Measurements from ENCODE around the gene ARL4D.
A peak's percentile ranks its signal among the peaks of the same experiment; 100 is the strongest.
"Not testable (repeated sequence)": the region's sequence is repeated elsewhere in the genome, so short reads cannot be mapped to it uniquely, and the experiment has no call there.

The ARL4D gene

GRCh38 chr17:43399839-43400328, 1.1 kb downstream of the ARL4D start:
- no peak for DNase-seq

DNA sequence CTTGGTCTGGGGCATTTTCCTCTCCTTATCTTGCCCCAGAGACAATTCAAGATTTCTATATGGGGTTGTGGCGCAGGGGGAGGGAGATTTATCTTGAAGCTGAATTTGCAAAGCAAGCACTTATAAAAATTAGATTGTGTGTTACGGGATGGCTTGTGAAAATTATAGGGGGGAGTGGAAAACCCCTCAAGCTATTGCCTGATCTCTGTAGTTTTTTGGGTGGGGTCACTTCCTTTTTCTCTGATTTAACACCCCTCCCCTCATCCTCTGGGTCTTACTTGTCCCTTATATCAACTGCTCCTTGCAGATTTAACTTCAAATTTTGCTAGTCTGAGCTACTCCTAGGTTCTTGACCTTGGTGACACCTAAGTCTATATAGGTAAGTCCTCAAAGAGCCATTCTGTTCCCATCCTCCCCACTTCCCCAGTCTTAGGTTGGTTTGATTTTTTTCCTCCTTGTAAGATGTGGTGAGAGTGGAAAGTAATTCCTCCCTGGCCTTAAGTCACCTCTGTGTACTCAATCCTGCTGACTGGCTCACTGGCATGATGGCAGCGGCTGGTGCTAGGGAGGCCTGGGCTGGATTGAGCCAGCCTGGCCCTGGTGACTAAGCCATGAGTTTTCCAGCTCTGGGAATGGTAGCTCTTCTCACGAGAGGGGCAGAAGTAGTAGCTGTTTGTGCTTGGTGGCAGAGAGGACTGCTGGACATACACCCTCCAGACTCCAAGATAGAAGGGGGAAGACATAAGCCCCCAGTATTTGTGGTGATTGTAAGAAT, 2.3 kb downstream of the ARL4D start:
- DNase-seq: no peak

DNA sequence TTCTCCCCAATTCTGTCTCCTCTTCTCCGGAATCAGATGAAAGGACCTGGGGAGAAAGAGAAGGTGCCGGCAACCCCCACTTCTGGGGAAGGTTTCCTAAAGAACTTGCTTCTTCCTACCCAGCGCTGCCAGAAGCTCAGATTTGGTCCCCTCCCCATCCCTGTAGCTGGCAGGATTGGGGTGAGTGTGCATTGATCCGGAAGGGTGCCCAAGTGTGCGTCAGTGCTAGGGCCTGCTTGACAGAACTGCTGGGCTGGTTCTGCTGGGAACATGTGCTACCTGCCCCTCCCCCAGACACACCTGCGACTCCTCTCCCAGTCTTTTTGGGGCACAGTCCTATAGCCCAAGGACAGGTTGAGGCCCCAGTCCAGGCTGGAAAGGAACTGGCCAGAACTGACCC, 3.3 kb downstream of the ARL4D start:
- no peak for DNase-seq

- no peak for DNase-seq
These were observed 3.8 kb downstream of the ARL4D start for GRCh38 chr17:43402567-43402966.

DNA sequence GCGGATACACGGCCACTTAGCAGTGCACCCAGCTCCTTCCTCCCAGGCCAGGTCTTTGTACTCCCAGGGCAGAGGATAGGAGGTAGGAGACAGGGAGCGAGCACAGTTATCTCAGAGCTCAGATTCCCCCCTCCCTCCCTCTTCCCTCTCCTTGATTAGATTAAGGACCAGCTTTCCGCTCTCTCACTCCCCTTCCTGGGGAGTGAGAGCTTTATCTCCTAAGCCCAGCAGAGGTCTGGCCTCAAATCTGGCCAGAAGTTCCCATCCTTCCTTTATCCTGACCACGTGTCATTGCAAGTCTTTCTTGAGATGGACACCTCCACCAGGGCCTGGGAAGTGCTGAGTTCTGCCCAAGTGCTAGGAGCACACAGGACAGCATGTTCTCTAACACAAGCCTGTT, 5.1 kb downstream of the ARL4D start:
- DNase-seq: no peak

- no peak for DNase-seq
These were observed 7.1 kb downstream of the ARL4D start for GRCh38 chr17:43405861-43406260.

- no peak for DNase-seq
These were observed 8.2 kb downstream of the ARL4D start for GRCh38 chr17:43406676-43407645.

DNA sequence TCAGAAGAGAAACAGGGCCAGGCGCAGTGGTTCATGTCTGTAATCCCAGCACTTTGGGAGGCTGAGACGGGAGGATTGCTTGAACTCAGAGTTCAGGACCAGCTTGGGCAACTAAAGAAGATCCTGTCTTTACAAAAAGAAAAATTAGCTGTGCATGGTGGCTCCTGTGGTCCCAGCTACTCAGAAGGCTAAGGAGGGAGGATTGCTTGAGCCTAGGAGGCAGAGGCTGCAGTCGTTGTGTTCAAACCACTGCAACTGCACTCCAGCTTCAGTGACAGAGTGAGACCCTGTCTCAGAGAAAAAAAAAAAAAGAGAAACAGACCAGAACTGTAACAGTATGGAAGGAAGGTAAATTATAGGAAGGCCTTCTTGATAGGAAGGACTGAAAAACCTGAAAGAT, 10.3 kb downstream of the ARL4D start:
- no peak for DNase-seq

GRCh38 chr17:43410557-43411368, 12.0 kb downstream of the ARL4D start:
- no peak for DNase-seq

DNA sequence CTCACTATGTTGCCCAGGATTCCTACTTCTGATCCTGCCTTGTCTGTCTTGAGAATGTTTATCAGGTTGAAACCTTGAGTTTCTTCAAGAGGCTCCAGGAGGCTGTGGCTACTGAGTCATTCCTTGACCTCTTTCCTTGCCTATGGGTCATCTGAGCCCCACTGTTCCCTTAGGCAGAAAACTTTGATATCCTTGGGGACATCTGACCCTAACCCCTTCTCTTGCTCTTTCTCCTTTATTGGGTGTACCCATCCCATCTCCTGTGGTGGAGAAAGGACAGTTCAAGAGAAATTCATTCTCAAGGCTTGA, 12.5 kb downstream of the ARL4D start:
- no peak for DNase-seq

DNA sequence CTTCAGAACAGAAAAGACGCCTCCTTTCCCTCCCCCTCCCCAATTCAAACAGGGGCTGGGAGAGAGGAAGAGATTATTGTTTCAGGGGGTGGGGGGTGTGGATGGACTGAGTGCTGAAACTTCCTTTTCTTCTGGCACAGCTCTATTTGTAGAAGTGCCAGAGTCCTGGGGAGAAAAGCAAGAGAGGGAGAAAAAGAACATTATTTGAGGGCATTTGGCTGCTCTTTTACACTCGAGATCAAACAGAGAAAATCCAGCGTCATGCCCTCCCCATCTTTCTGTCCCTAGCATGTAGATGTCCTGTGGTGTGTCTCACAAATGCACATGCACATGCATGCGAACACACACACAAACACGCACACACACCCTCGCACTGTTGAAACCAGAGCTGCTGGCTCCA, 13.0 kb downstream of the ARL4D start:
- no peak for DNase-seq

DNA sequence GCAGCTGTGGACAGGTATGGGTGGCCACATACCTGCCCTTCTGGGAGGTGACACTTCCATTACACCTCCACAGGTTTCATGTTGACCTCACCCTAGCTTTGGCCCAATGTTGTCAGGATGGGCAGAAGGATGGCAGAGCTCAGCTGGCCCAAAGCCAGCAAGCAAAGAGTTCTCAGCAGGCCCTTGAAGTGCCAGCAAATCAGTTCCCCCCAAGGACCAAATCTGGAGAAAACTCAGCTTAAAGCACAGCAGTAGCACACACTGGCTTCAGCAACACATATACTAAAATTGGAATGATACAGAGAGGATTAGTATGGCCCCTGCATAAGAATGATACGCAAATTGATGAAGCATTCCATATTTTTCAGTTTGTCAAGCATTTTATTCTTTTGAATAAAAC, 13.4 kb downstream of the ARL4D start:
- no peak for DNase-seq

DNA sequence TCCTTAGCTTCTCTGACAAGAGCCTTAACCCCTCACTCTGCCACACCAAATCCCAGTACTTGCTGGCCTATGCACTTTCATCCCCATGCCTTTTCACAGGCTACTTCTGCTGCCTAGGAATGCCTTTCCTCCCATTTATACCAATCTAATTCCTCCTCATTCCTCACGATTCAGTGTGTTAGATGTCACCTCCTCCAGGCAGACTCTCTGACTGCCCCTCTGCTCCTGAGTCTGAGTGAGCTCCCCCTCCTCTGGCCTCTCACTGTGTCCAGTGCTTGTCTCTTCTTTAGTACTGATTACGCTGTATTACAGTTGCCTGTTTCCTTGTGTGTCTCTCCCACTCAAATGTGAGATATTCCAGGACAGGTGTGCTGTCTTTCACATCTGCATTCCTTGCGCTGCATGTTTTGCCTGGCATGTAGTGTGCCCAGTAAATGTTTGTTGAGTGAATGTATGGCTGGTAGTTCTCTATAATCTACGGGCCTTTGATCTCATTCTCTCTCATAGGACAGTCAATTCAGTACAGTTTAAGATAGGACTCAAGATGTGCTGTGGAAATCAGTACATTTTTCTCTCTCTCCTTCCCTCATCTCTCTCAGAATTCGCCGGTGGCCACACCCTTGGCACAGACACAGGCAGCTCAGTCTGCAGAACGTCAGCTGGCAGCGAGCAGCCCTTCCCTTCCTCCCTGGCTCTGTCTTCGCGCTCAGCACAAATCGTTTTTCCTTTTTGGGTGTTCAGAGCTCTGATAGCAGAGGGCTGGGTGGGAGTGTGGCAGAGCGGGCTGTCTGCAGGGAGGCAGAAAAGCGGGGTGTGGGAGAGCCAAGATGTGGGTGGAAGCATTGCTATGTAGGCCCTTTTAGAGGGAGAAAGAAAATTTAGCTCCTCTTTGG, 18.5 kb downstream of the ARL4D start:
- peak; percentile 28 for DNase-seq

DNA sequence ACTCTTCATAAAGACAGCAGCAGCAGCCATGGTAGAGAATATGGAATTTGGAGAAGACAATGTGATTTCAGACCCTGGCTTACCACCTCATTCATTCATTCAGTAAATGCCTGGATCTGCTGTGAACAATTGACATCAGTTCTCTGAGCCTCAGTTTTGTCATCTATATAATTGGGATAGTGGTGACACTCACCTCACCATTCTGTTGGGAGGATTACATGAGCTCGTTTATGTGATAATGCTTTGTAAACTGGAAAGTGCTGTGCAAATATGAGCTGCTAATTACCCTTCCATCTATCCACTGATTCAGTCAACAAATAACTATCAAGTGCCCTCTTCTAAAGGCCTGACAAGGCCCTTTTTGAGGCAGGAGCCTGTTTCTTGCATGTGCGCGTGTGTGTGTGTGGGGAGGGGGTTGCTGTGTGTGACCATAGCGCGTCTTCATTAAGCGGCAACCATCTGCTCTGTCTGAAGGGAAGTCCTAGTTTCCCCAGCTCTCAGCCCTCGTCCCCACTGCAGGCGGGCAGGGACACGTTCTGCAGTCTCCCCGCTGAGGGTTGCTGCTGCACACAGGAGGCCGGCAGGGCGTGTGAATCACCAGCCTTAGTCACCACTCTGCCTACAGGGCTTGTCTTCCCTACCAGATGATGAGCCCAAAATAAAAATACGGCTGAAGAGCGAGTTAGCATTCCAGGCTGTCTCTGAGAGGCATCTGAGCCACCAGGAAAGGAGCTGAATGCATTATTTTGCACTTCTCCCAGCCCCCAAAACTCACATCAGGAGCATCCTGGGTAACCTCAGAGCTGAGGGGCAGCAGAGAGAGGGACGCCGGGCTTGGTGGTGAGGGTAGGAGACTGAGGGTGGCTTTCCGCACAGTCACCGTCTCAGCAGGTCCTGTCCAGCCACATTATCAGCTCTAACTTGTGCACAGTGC, 19.9 kb downstream of the ARL4D start:
- DNase-seq: peak; percentile 99

DNA sequence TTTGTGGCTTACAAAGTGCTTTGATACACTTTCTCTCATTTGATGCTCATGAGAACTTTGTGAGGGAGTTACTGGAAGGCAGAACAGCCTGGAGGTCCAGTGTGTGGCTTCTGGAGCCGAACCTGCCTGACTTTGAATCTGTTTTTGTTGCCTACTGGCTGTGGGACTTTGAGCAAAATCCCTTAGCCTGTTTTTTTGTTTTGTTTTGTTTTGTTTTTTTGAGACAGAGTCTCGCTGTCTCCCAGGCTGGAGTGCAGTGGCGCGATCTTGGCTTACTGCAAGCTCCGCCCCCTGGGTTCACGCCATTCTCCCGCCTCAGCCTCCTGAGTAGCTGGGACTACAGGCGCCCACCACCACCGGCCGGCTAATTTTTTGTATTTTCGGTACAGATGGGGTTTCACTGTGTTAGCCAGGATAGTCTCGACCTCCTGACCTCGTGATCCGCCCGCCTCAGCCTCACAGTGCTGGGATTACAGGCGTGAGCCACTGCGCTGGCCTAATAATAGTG, 20.6 kb downstream of the ARL4D start:
- DNase-seq: not testable (repeated sequence)

GRCh38 chr17:43423777-43424455, 25.1 kb downstream of the ARL4D start:
- no peak for DNase-seq

GRCh38 chr17:43427362-43428043, 28.7 kb downstream of the ARL4D start:
- no peak for DNase-seq

GRCh38 chr17:43428524-43428923, 29.7 kb downstream of the ARL4D start:
- DNase-seq: no peak

- DNase-seq: no peak
These were observed 32.3 kb downstream of the ARL4D start for GRCh38 chr17:43430936-43431713.
